Glutamatergic neuron (in vitro differentiated cells): Measurements from ENCODE around the gene GGA2. TPM values are rescaled to one million over a fixed set of nuclear protein-coding genes. Genes with fewer than 3 reads are reported as not detected.

Source experiments
- DNase-seq: peaks from one replicate; pipeline ENCODE4 v3.0.0; 2022
- H3K27ac Mint-ChIP-seq: one replicate; pipeline ENCODE4 v1.8.0; 2020; ENCODE audit warnings: mild to moderate bottlenecking, mixed read lengths, inconsistent platforms; ENCODE audit not compliant: unreplicated experiment
- H3K27me3 Mint-ChIP-seq: one replicate; pipeline ENCODE4 v1.8.0; 2020; ENCODE audit warnings: mild to moderate bottlenecking, moderate library complexity, mixed read lengths, inconsistent platforms; ENCODE audit not compliant: unreplicated experiment
- H3K36me3 Mint-ChIP-seq: one replicate; pipeline ENCODE4 v1.8.0; 2020; ENCODE audit warnings: mild to moderate bottlenecking, mixed read lengths, inconsistent platforms; ENCODE audit not compliant: unreplicated experiment
- H3K4me1 Mint-ChIP-seq: one replicate; pipeline ENCODE4 v1.8.0; 2020; ENCODE audit warnings: mild to moderate bottlenecking, low read depth, mixed read lengths, inconsistent platforms; ENCODE audit not compliant: unreplicated experiment
- H3K4me3 Mint-ChIP-seq: one replicate; pipeline ENCODE4 v1.8.0; 2020; ENCODE audit warnings: mild to moderate bottlenecking, mixed read lengths, inconsistent platforms; ENCODE audit not compliant: unreplicated experiment
- H3K9me3 Mint-ChIP-seq: one replicate; pipeline ENCODE4 v1.8.0; 2020; ENCODE audit warnings: mild to moderate bottlenecking, moderate library complexity, mixed read lengths, inconsistent platforms; ENCODE audit not compliant: unreplicated experiment
- CTCF ChIP-seq: fragments of 200-600 bp; sonication (generic); IDR thresholded peaks from one replicate; pipeline ENCODE4 v1.5.0; 2021; ENCODE audit not compliant: partially characterized antibody, unreplicated experiment
- total RNA-seq: library from RNA; stranded (reverse); fragmentation: NEBNext Ultra II Directional; extraction: Animal tissue kit (Norgen Biotek cat#: 25700); gene quantifications from one replicate; pipeline ENCODE4 v1.2.1, GENCODE V29; 2021; ENCODE audit not compliant: unreplicated experiment

Gene GGA2
- total RNA-seq, 1 donor from 2014 or later: 51.6 TPM

- Mint-ChIP-seq H3K27me3 (peaks cover 8% of the 10 kb centered on the region), H3K4me3 (no peak overlapping the region), H3K4me1 (peaks cover 17% of the 10 kb centered on the region), H3K36me3 (no peaks in the 10 kb centered on the region), H3K9me3 (peaks cover 13% of the 10 kb centered on the region), H3K27ac (no peak overlapping the region)
- no peak for DNase-seq
- no peak for TF ChIP-seq CTCF
Observed at GRCh38 chr16:23414731-23415130, 95.6 kb downstream of the GGA2 start.

Other genes starting within 250 kb of the GGA2 start
- gene SCNN1B, start 208.2 kb downstream of the GGA2 start, total RNA-seq: 0.34 TPM
- 12.7 TPM for gene COG7, start 57.3 kb downstream of the GGA2 start, total RNA-seq
- 8.3 TPM for gene EARS2, start 46.9 kb upstream of the GGA2 start, total RNA-seq
- 103 TPM for gene UBFD1, start 47.2 kb upstream of the GGA2 start, total RNA-seq
- 76.0 TPM for gene NDUFAB1, start 85.8 kb upstream of the GGA2 start, total RNA-seq
- 14.4 TPM for gene PALB2, start 130.8 kb upstream of the GGA2 start, total RNA-seq
- gene DCTN5, start 131.0 kb upstream of the GGA2 start, total RNA-seq: 96.5 TPM
- gene PLK1, start 168.4 kb upstream of the GGA2 start, total RNA-seq: 16.9 TPM
- gene ERN2, start 202.7 kb upstream of the GGA2 start, total RNA-seq: 0.64 TPM
- gene CHP2, start 244.5 kb upstream of the GGA2 start, total RNA-seq: not detected